ENCODE data around the gene SHCBP1L. TPM values are rescaled to one million over a fixed set of nuclear protein-coding genes. Genes with fewer than 3 reads are reported as not detected.

Gene SHCBP1L
- total RNA-seq (2022; extraction: Qiagen RNA extraction): not detected in 5 replicates

DNA sequence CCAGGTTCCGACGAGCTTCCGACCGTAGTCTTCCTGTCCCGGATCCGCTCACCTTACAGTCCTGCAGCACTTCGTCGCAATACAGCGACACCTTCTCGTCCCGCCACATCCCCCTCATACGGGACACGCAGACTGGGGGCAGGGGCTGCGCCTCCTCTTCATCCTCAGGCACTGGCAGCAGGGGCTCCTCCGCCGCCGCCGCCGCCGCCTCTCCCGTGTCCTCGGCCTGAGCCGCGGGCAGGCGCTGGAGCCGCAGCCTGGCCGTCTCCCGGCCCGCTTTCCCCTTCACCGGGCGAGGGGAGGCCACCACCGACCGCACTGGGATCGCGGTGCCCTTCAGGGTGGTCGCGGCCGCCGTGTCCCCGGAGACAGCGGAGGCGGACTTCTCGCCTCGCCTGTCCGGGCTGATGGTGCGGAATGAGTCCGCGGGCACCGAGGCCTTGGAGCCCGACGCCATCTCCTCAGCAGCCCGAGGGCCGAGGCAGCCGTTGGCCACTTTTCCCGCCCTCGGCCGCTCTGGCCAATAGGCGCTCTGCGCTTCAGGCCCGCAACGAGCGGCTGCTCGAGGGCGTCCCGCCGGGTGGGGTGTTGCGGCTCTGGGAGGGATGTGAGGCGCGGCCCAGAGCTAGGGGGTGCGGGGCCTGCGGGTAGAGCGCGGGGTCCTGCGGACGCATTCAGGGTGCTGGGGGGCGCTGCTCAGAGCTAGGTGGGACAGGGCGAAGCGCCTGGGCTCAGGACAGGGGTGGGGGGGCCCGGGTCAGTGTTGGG is at the start of gene SHCBP1L:
Gene SHCBP1L, minus strand, starts transcription at position 490 of the 768 bp plus-strand sequence. Its CDS starts 33 bp downstream, at position 457.

Other genes starting within 250 kb of the SHCBP1L start
- gene NPL, start 163.4 kb downstream of the SHCBP1L start, total RNA-seq (2022; extraction: Qiagen RNA extraction): 0.44 to 0.79 TPM (median 0.53 TPM) in 5 replicates
- 149 to 185 TPM (median 153 TPM) in 5 replicates for gene DHX9, start 113.8 kb downstream of the SHCBP1L start, total RNA-seq (2022; extraction: Qiagen RNA extraction)
- 89.6 to 127 TPM (median 104 TPM) in 5 replicates for gene LAMC1, start 70.3 kb upstream of the SHCBP1L start, total RNA-seq (2022; extraction: Qiagen RNA extraction)
- 16.8 to 21.5 TPM (median 17.5 TPM) in 5 replicates for gene LAMC2, start 233.1 kb upstream of the SHCBP1L start, total RNA-seq (2022; extraction: Qiagen RNA extraction)